ENCODE data around the gene ZNF782.

DNA sequence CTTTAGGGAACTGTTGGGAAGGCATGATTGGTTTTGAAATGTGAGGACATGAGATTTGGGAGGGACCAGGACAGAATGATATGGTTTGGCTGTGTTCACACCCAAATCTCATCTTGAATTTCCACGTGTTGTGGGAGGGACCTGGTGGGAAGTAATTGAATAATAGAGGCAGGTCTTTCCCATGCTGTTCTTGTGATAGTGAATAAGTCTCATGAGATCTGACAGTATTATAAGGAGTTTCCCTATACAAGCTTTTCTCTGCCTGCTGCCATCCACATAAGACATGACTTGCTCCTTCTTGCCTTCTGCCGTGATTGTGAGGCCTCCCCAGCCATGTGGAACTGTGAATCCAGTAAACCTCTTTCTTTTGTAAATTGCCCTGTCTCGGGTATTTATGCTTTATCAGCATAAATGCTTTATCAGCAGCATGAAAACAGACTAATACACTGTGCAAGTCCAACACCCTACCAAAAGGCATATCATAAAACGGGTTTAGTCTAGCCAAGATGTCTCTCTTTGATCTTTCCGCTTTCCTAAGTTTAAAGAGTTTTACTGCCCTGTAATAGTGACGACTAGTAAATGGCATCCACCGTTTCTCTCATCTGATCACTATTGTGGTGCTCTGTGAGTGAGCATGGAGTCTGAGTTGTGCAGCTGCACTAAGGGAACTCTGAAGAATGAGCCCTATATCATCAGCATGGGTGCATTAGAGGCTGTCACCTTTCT, 12.9 kb upstream of the ZNF782 start:
- no peak for TF ChIP-seq EZH2 (IDR thresholded peaks at IDR 0.05; ENCODE audit: borderline replicate concordance)
- TF ChIP-seq, protein P1, sequence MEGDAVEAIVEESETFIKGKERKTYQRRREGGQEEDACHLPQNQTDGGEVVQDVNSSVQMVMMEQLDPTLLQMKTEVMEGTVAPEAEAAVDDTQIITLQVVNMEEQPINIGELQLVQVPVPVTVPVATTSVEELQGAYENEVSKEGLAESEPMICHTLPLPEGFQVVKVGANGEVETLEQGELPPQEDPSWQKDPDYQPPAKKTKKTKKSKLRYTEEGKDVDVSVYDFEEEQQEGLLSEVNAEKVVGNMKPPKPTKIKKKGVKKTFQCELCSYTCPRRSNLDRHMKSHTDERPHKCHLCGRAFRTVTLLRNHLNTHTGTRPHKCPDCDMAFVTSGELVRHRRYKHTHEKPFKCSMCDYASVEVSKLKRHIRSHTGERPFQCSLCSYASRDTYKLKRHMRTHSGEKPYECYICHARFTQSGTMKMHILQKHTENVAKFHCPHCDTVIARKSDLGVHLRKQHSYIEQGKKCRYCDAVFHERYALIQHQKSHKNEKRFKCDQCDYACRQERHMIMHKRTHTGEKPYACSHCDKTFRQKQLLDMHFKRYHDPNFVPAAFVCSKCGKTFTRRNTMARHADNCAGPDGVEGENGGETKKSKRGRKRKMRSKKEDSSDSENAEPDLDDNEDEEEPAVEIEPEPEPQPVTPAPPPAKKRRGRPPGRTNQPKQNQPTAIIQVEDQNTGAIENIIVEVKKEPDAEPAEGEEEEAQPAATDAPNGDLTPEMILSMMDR (IDR thresholded peaks at IDR 0.05; ENCODE audit: poor library complexity), result no peak
- TF ChIP-seq EZH2phosphoT487 (IDR thresholded peaks at IDR 0.05; ENCODE audit: low read depth, severe bottlenecking, unreplicated experiment), result no peak
